Thyroid gland (tissue), 4 donors: ENCODE results near the gene PPP2R2B.

Experiments
- CTCF ChIP-seq, 6 experiments: fragments of 200-600 bp in 3 of 6; fragments of 450-650 bp in 3 of 6; sonication (generic) in 3 of 6; IDR thresholded peaks; one replicate each; pipeline ENCODE4 v1.5.1; 2016 to 2019; ENCODE audit warnings: antibody characterized with exemption in 6 of 6, mild to moderate bottlenecking in 2 of 6, inconsistent platforms in 1 of 6, moderate library complexity in 1 of 6
- POLR2A ChIP-seq, 2 donors: fragments of 450-650 bp; IDR thresholded peaks; one replicate each; pipeline ENCODE4 v1.6.1; 2017; ENCODE audit warnings: antibody characterized with exemption in 2 of 2, mild to moderate bottlenecking in 2 of 2, moderate library complexity in 1 of 2

GRCh38 chr5:146725025-146725424, 153.5 kb downstream of the PPP2R2B start:
- TF ChIP-seq POLR2A (IDR thresholded peaks at IDR 0.05) (no peak), CTCF (IDR thresholded peaks at IDR 0.05) (no peak)
